ENCODE measurements around the gene FNDC7.
"Not testable (repeated sequence)": the region's sequence is repeated elsewhere in the genome, so short reads cannot be mapped to it uniquely, and the experiment has no call there.

Gene FNDC7

GRCh38 chr1:108681701-108682100 lies 31.0 kb upstream of the FNDC7 start:
- not testable (repeated sequence) for DNase-seq (ENCODE audit: low spot score in 2 of 2); H3K27ac Mint-ChIP-seq (ENCODE audit: low read depth); H3K4me1 Mint-ChIP-seq; ATAC-seq (replicated peaks; ENCODE audit: extremely low read depth, poor library complexity, severe bottlenecking); H3K9me3 Mint-ChIP-seq; H3K36me3 Mint-ChIP-seq (ENCODE audit: insufficient read depth); H3K27me3 Mint-ChIP-seq; H3K4me3 Mint-ChIP-seq

GRCh38 chr1:108685529-108685928 lies 27.2 kb upstream of the FNDC7 start:
- Mint-ChIP-seq H3K4me1 (peaks cover 3% of the 10 kb centered on the region), H3K27ac (ENCODE audit: low read depth) (no peak overlapping the region), H3K4me3 (no peak overlapping the region), H3K36me3 (ENCODE audit: insufficient read depth) (peaks cover 2% of the 10 kb centered on the region), H3K27me3 (no peaks in the 10 kb centered on the region), H3K9me3 (no peaks in the 10 kb centered on the region)
- no peak for DNase-seq (ENCODE audit: low spot score in 2 of 2)
- ATAC-seq (replicated peaks; ENCODE audit: extremely low read depth, poor library complexity, severe bottlenecking) = no peak

GRCh38 chr1:108686614-108687313 lies 25.9 kb upstream of the FNDC7 start:
- Mint-ChIP-seq H3K9me3 (no peaks in the 10 kb centered on the region), H3K4me1 (peaks cover 16% of the 10 kb centered on the region), H3K27me3 (no peaks in the 10 kb centered on the region), H3K27ac (ENCODE audit: low read depth) (no peak overlapping the region), H3K36me3 (ENCODE audit: insufficient read depth) (peaks cover 9% of the 10 kb centered on the region), H3K4me3 (no peak overlapping the region)
- DNase-seq (ENCODE audit: low spot score in 2 of 2) (no peak), ATAC-seq (replicated peaks; ENCODE audit: extremely low read depth, poor library complexity, severe bottlenecking) (no peak)

- no peaks in the 10 kb centered on the region for H3K27me3 Mint-ChIP-seq
- H3K9me3 Mint-ChIP-seq = no peaks in the 10 kb centered on the region
- H3K27ac Mint-ChIP-seq (ENCODE audit: low read depth) = peak overlapping the region; percentile 97
- H3K4me1 Mint-ChIP-seq = peaks cover 42% of the 10 kb centered on the region
- H3K36me3 Mint-ChIP-seq (ENCODE audit: insufficient read depth) = peaks cover 37% of the 10 kb centered on the region
- DNase-seq (ENCODE audit: low spot score in 2 of 2) (no peak), ATAC-seq (replicated peaks; ENCODE audit: extremely low read depth, poor library complexity, severe bottlenecking) (no peak)
- peak overlapping the region; percentile 85 for H3K4me3 Mint-ChIP-seq
Observed at GRCh38 chr1:108691128-108691941, 21.4 kb upstream of the FNDC7 start.

GRCh38 chr1:108691942-108692723 lies 20.6 kb upstream of the FNDC7 start, which contains the start of gene PRPF38B:
TSS of gene PRPF38B (plus strand) at chr1:108692310. CDS start at chr1:108692592, 282 bp downstream.
- peaks cover 42% of the 10 kb centered on the region for H3K4me1 Mint-ChIP-seq
- H3K4me3 Mint-ChIP-seq = peak within 1 kb of the TSS; percentile 85
- peak; percentile 83 for ATAC-seq (replicated peaks; ENCODE audit: extremely low read depth, poor library complexity, severe bottlenecking)
- peak within 1 kb of the TSS; percentile 97 for H3K27ac Mint-ChIP-seq (ENCODE audit: low read depth)
- peak; percentile 84 to 89 for DNase-seq (ENCODE audit: low spot score in 2 of 2)
- H3K9me3 Mint-ChIP-seq = no peaks in the 10 kb centered on the region
- no peaks in the 10 kb centered on the region for H3K27me3 Mint-ChIP-seq
- H3K36me3 Mint-ChIP-seq (ENCODE audit: insufficient read depth) = peaks cover 45% of the 10 kb centered on the region

GRCh38 chr1:108692724-108693655 lies 19.7 kb upstream of the FNDC7 start:
- Mint-ChIP-seq H3K36me3 (ENCODE audit: insufficient read depth) (peaks cover 54% of the 10 kb centered on the region), H3K9me3 (no peaks in the 10 kb centered on the region), H3K4me3 (peak overlapping the region; percentile 85), H3K27ac (ENCODE audit: low read depth) (peak overlapping the region; percentile 97), H3K4me1 (peaks cover 48% of the 10 kb centered on the region), H3K27me3 (no peaks in the 10 kb centered on the region)
- peak; percentile 90 for ATAC-seq (replicated peaks; ENCODE audit: extremely low read depth, poor library complexity, severe bottlenecking)
- peak; percentile 75 to 88 for DNase-seq (ENCODE audit: low spot score in 2 of 2)

- peaks cover 76% of the 10 kb centered on the region for H3K36me3 Mint-ChIP-seq (ENCODE audit: insufficient read depth)
Observed at GRCh38 chr1:108695535-108695934, 17.2 kb upstream of the FNDC7 start.

GRCh38 chr1:108699375-108700332 lies 13.1 kb upstream of the FNDC7 start:
- H3K36me3 Mint-ChIP-seq (ENCODE audit: insufficient read depth) = peaks cover 71% of the 10 kb centered on the region
- H3K9me3 Mint-ChIP-seq = no peaks in the 10 kb centered on the region
- peaks cover 36% of the 10 kb centered on the region for H3K4me1 Mint-ChIP-seq
- DNase-seq (ENCODE audit: low spot score in 2 of 2) (no peak), ATAC-seq (replicated peaks; ENCODE audit: extremely low read depth, poor library complexity, severe bottlenecking) (no peak)
- H3K27me3 Mint-ChIP-seq = no peaks in the 10 kb centered on the region
- H3K27ac Mint-ChIP-seq (ENCODE audit: low read depth) = peak overlapping the region; percentile 90
- H3K4me3 Mint-ChIP-seq = peak overlapping the region; percentile 67

More at GRCh38 chr1:108695535-108695934, 17.2 kb upstream of the FNDC7 start:
- Mint-ChIP-seq H3K4me1 (peaks cover 60% of the 10 kb centered on the region), H3K27ac (ENCODE audit: low read depth) (peak overlapping the region; percentile 77), H3K4me3 (peak overlapping the region; percentile 68), H3K9me3 (no peaks in the 10 kb centered on the region), H3K27me3 (no peaks in the 10 kb centered on the region)
- no peak for ATAC-seq (replicated peaks; ENCODE audit: extremely low read depth, poor library complexity, severe bottlenecking)
- no peak for DNase-seq (ENCODE audit: low spot score in 2 of 2)

GRCh38 chr1:108701176-108701849 lies 11.4 kb upstream of the FNDC7 start:
- ATAC-seq (replicated peaks; ENCODE audit: extremely low read depth, poor library complexity, severe bottlenecking) (no peak), DNase-seq (ENCODE audit: low spot score in 2 of 2) (no peak)
- Mint-ChIP-seq H3K36me3 (ENCODE audit: insufficient read depth) (peaks cover 65% of the 10 kb centered on the region), H3K4me1 (peaks cover 40% of the 10 kb centered on the region), H3K9me3 (no peaks in the 10 kb centered on the region), H3K27me3 (no peaks in the 10 kb centered on the region), H3K4me3 (no peak overlapping the region), H3K27ac (ENCODE audit: low read depth) (no peak overlapping the region)

- not testable (repeated sequence) for H3K27me3 Mint-ChIP-seq; H3K4me3 Mint-ChIP-seq; H3K9me3 Mint-ChIP-seq; DNase-seq (ENCODE audit: low spot score in 2 of 2); ATAC-seq (replicated peaks; ENCODE audit: extremely low read depth, poor library complexity, severe bottlenecking); H3K27ac Mint-ChIP-seq (ENCODE audit: low read depth)
- Mint-ChIP-seq H3K4me1 (peaks cover 40% of the 10 kb centered on the region), H3K36me3 (ENCODE audit: insufficient read depth) (peaks cover 57% of the 10 kb centered on the region)
Observed at GRCh38 chr1:108702109-108702508, 10.6 kb upstream of the FNDC7 start.

All from central memory CD8-positive, alpha-beta T cell (primary cell).